ENCODE measurements around the gene RPS6KA6. TPM values are rescaled to one million over a fixed set of nuclear protein-coding genes. Genes with fewer than 3 reads are reported as not detected.

The RPS6KA6 gene
- total and polyA plus RNA-seq, 2 of the 13 experiments (the other 11 are each of a cell fraction or from before 2014, with no cell fraction given), result not detected

GRCh38 chrX:84064814-84065213 lies 123.2 kb downstream of the RPS6KA6 start:
- POLR2A ChIA-PET, result no interaction called here

GRCh38 chrX:84064164-84064563 lies 123.8 kb downstream of the RPS6KA6 start:
- Histone ChIP-seq H3K9ac (ENCODE audit: insufficient read depth, low read depth, low read length) (no peak overlapping the region), H2AFZ (ENCODE audit: low read length) (no peak overlapping the region), H3K27ac (ENCODE audit: extremely low read length, insufficient read depth, low read length) (no peak overlapping the region), H3K4me2 (ENCODE audit: low read depth, low read length) (no peak overlapping the region), H3K9me3 (ENCODE audit: low read length) (no peaks in the 10 kb centered on the region), H3K79me2 (ENCODE audit: insufficient read depth, low read length) (no peaks in the 10 kb centered on the region), H3K4me1 (ENCODE audit: insufficient read depth, low read length) (no peaks in the 10 kb centered on the region), H3K4me3 (replicated peaks in 1 of 3; ENCODE audit: insufficient read depth in 1 of 3, low read depth in 2 of 3, low read length in 3 of 3) (no peak overlapping the region), H3K27me3 (ENCODE audit: control insufficient read depth in 1 of 2, insufficient read depth in 2 of 2, low read length in 2 of 2) (no peaks in the 10 kb centered on the region), H3K36me3 (replicated peaks in 1 of 2; ENCODE audit: control insufficient read depth in 1 of 2, insufficient read depth in 2 of 2, low read length in 2 of 2) (no peaks in the 10 kb centered on the region), H4K20me1 (ENCODE audit: insufficient read depth, low read length) (no peaks in the 10 kb centered on the region)
- BruUV-seq (replicated peaks), result no TSS peak
- WGBS (ENCODE audit: low lambda C conversion rate), result 0% methylated on average over 4 of the region's 4 CpGs
- in situ Hi-C loops (cut with HindIII; ENCODE audit: extremely low pct_ligation_motif_present, low pct_unique_long_range_greater_than_20kb), result no loop called here
- FAIRE-seq, result no peak
- no peak for ATAC-seq
- no peak for DNase-seq (ENCODE audit: low spot score)
- intact Hi-C loops (cut with micrococcal nuclease; ENCODE audit: unreplicated experiment), result no loop called here
- ChIA-PET POLR2A (no interaction called here), CTCF (ENCODE audit: low intra/inter-chr PET ratio, low total read pairs) (no interaction called here)
- TF ChIP-seq ZNF788 (CRISPR knock-in tag; IDR thresholded peaks at IDR 0.05; ENCODE audit: borderline replicate concordance) (no peak), RORA (CRISPR knock-in tag; IDR thresholded peaks at IDR 0.05) (no peak), SSRP1 (CRISPR knock-in tag; IDR thresholded peaks at IDR 0.05) (no peak), HHEX (CRISPR knock-in tag; IDR thresholded peaks at IDR 0.05) (no peak), MEF2D (CRISPR knock-in tag; IDR thresholded peaks at IDR 0.05) (no peak), CERS6 (CRISPR knock-in tag; IDR thresholded peaks at IDR 0.05) (no peak), ZMAT3 (CRISPR knock-in tag; conservative IDR thresholded peaks at IDR 0.05) (no peak), ZNF160 (CRISPR knock-in tag; IDR thresholded peaks at IDR 0.05) (no peak), ZHX2 (IDR thresholded peaks at IDR 0.05; ENCODE audit: low read depth) (no peak), ZHX2 (CRISPR knock-in tag; IDR thresholded peaks at IDR 0.05; ENCODE audit: borderline replicate concordance) (no peak), IRX3 (CRISPR knock-in tag; IDR thresholded peaks at IDR 0.05; ENCODE audit: borderline replicate concordance, low read depth) (no peak)

More at GRCh38 chrX:84064814-84065213, 123.2 kb downstream of the RPS6KA6 start:
- 0% methylated on average over 2 of the region's 2 CpGs for WGBS (ENCODE audit: low lambda C conversion rate)
- TF ChIP-seq HDAC1 (CRISPR knock-in tag; IDR thresholded peaks at IDR 0.05) (no peak), ZFP82 (CRISPR knock-in tag; IDR thresholded peaks at IDR 0.05; ENCODE audit: borderline replicate concordance) (no peak), EED (CRISPR knock-in tag; IDR thresholded peaks at IDR 0.05) (no peak), CHD2 (IDR thresholded peaks at IDR 0.05; ENCODE audit: low read depth, low read length) (no peak), SNAPC5 (CRISPR knock-in tag; IDR thresholded peaks at IDR 0.05; ENCODE audit: borderline replicate concordance) (no peak), ZNF33A (CRISPR knock-in tag; IDR thresholded peaks at IDR 0.05; ENCODE audit: borderline replicate concordance) (no peak)
- DNase-seq (ENCODE audit: low spot score), result no peak
- no peaks in the 10 kb centered on the region for H3K79me2 ChIP-seq (ENCODE audit: insufficient read depth, low read length)
- no peaks in the 10 kb centered on the region for H3K27me3 ChIP-seq (ENCODE audit: control insufficient read depth in 1 of 2, insufficient read depth in 2 of 2, low read length in 2 of 2)
- H2AFZ ChIP-seq (ENCODE audit: low read length), result no peak overlapping the region
- no peaks in the 10 kb centered on the region for H3K9me3 ChIP-seq (ENCODE audit: low read length)
- H3K27ac ChIP-seq (ENCODE audit: extremely low read length, insufficient read depth, low read length), result no peak overlapping the region
- intact Hi-C loops (cut with micrococcal nuclease; ENCODE audit: unreplicated experiment), result no loop called here
- H3K36me3 ChIP-seq (replicated peaks in 1 of 2; ENCODE audit: control insufficient read depth in 1 of 2, insufficient read depth in 2 of 2, low read length in 2 of 2), result no peaks in the 10 kb centered on the region
- H3K9ac ChIP-seq (ENCODE audit: insufficient read depth, low read depth, low read length), result no peak overlapping the region
- H3K4me2 ChIP-seq (ENCODE audit: low read depth, low read length), result no peak overlapping the region
- no peaks in the 10 kb centered on the region for H4K20me1 ChIP-seq (ENCODE audit: insufficient read depth, low read length)
- H3K4me3 ChIP-seq (replicated peaks in 1 of 3; ENCODE audit: insufficient read depth in 1 of 3, low read depth in 2 of 3, low read length in 3 of 3), result no peak overlapping the region
- no peak for FAIRE-seq
- CTCF ChIA-PET (ENCODE audit: low intra/inter-chr PET ratio, low total read pairs), result no interaction called here
- BruUV-seq (replicated peaks), result no TSS peak
- in situ Hi-C loops (cut with HindIII; ENCODE audit: extremely low pct_ligation_motif_present, low pct_unique_long_range_greater_than_20kb), result no loop called here
- no peak for ATAC-seq
- no peaks in the 10 kb centered on the region for H3K4me1 ChIP-seq (ENCODE audit: insufficient read depth, low read length)
